Skeletal muscle tissue (tissue), 5 donors: ENCODE data around the gene OR11H6. TPM values are rescaled to one million over a fixed set of nuclear protein-coding genes. Genes with fewer than 3 reads are reported as not detected.
"Not testable (repeated sequence)": the region's sequence is repeated elsewhere in the genome, so short reads cannot be mapped to it uniquely, and the experiment has no call there.

Experiments
- H3K27ac ChIP-seq: one replicate; pipeline ENCODE4 v1.7.0; 2013; ENCODE audit warnings: mild to moderate bottlenecking, low read depth, low read length, inconsistent platforms
- H3K27me3 ChIP-seq, 3 donors: one replicate each; pipeline ENCODE4 v1.7.0; 2013; ENCODE audit warnings: low read length in 3 of 3; ENCODE audit not compliant: control insufficient read depth in 3 of 3, insufficient read depth in 3 of 3
- H3K36me3 ChIP-seq, 3 donors: one replicate each; pipeline ENCODE4 v1.7.0; 2013; ENCODE audit warnings: low read length in 3 of 3; ENCODE audit not compliant: control insufficient read depth in 3 of 3, insufficient read depth in 3 of 3
- H3K4me1 ChIP-seq, 3 donors: one replicate each; pipeline ENCODE4 v1.7.0; 2013; ENCODE audit warnings: low read length in 3 of 3, mild to moderate bottlenecking in 3 of 3; ENCODE audit not compliant: control insufficient read depth in 3 of 3, insufficient read depth in 3 of 3
- H3K4me3 ChIP-seq, 3 donors: one replicate each; pipeline ENCODE4 v1.7.0; 2013; ENCODE audit warnings: low read length in 3 of 3
- H3K9ac ChIP-seq, 3 donors: one replicate each; pipeline ENCODE4 v1.7.0; 2013; ENCODE audit warnings: low read length in 3 of 3, mild to moderate bottlenecking in 3 of 3, moderate library complexity in 2 of 3, low read depth in 1 of 3
- H3K9me3 ChIP-seq, 3 donors: one replicate each; pipeline ENCODE4 v1.7.0; 2013; ENCODE audit warnings: low read length in 3 of 3; ENCODE audit not compliant: control insufficient read depth in 3 of 3
- small RNA-seq: library from RNA; depleted of rRNA; stranded (forward); fragments of <200 nt; gene quantifications from one replicate; pipeline ENCODE3, GENCODE V24; 2014
- total RNA-seq: library from RNA; depleted of rRNA; stranded (reverse); fragments of >200 nt; gene quantifications from one replicate; pipeline ENCODE4 v1.2.3, GENCODE V29; 2014
- donor health status: Osteomylitis.

Gene OR11H6
- total RNA-seq, 1 donor from 2014 or later: not detected

DNA sequence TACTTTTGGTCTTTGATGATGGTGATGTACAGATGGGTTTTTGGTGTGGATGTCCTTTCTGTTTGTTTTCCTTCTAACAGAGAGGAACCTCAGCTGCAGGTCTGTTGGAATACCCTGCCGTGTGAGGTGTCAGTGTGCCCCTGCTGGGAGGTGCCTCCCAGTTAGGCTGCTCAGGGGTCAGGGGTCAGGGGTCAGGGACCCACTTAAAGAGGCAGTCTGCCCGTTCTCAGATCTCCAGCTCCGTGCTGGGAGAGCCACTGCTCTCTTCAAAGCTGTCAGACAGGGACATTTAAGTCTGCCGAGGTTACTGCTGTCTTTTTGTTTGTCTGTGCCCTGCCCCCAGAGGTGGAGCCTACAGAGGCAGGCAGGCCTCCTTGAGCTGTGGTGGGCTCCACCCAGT, 11.9 kb downstream of the OR11H6 start:
- H3K27ac ChIP-seq, H3K9ac ChIP-seq, H3K9me3 ChIP-seq, H3K27me3 ChIP-seq, H3K4me3 ChIP-seq, H3K36me3 ChIP-seq, H3K4me1 ChIP-seq: not testable (repeated sequence)

DNA sequence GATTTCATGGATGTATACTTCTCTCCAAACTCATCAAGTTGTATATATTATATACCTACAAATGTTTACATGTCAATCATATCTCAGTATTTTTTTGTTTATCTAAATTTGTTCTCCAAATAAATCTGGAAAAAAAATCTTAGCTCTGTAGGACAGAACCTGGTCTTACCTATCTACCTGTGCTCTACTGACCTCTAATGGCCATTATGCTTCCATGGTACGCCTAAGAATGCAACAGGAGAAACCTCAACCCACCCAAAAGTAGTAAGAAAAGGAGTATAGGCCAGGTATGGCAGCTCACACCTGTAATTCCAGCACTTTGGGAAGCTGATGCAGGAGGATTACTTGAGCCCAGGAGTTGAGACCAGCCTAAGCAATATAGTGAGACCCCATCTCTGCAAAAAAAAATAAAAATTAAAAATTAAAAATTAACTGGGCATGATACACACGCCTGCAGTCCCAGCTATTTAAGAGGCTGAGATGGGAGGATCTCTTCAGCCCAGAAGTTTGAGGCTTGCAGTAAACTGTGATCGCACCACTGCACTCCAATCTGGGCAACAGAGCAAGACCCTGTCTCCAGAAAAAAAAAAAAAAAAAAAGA, 24.2 kb downstream of the OR11H6 start:
- Histone ChIP-seq H3K9ac (no peak overlapping the region), H3K9me3 (peaks cover 0 to 9% (median 0%) of the 10 kb centered on the region in 3 donors), H3K27me3 (no peaks in the 10 kb centered on the region), H3K4me3 (no peak overlapping the region), H3K4me1 (no peaks in the 10 kb centered on the region), H3K36me3 (no peaks in the 10 kb centered on the region), H3K27ac (no peak overlapping the region)

DNA sequence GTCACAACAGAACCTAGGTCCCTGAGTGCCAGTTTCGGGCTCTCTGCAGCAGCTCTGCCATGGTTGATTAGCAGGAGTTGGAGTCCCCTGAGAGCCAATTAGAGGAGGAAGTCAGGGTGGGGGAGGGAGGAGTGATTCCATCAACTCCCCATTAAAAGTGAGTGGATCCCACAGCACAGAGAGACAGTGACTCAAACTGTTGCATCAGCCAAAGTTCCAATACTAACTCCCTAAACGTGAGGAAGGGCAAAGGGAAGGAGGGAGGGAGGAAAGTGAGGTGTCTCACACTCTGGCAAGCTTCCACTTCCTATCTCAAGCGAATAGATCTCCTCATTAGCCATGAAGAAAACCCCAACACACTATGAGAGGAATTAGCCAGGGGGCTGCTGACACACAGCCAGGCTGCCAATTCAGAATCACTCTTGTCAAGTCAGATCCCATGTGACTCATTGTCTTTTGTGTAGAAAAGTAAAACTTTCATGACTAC, 39.2 kb downstream of the OR11H6 start:
- Histone ChIP-seq H3K4me1 (no peaks in the 10 kb centered on the region), H3K9me3 (no peaks in the 10 kb centered on the region), H3K36me3 (no peaks in the 10 kb centered on the region), H3K9ac (no peak overlapping the region), H3K27me3 (no peaks in the 10 kb centered on the region), H3K27ac (no peak overlapping the region), H3K4me3 (no peak overlapping the region)

DNA sequence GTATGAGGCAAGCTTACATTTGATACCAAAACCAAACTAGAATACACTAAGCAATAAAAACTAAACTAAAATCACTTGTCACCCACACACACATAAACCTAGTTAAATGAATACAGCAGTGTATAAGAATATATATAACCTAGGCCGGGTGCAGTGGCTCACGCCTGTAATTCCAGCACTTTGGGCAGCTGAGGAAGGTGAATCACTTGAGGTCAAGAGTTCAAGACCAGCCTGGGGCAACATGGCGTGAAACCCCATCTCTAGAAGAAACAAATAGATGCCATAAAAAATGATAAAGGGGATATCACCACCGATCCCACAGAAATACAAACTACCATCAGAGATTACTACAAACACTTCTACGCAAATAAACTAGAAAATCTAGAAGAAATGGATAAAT, 40.9 kb downstream of the OR11H6 start:
- H3K27ac ChIP-seq, H3K36me3 ChIP-seq, H3K9me3 ChIP-seq, H3K4me1 ChIP-seq, H3K4me3 ChIP-seq, H3K27me3 ChIP-seq, H3K9ac ChIP-seq: not testable (repeated sequence)

DNA sequence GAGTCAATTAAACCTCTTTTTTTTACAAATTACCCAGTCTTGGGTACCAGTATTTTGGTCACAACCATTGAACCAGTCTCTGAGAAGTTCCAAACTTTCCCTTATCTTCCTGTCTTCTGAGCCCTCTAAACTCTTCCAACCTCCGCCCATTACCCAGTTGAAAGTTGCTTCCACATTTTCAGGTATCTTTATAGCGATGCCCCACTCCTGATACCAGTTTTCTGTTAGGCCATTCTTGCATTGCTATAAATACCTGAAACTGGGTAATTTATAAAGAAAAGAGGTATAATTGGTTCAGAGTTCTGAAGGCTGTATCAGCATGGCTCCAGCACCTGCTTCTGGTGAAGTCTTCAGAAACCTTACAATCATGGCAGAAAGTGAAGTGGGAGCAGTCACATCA, 50.6 kb downstream of the OR11H6 start:
- Histone ChIP-seq H3K9me3 (no peaks in the 10 kb centered on the region), H3K9ac (no peak overlapping the region), H3K4me1 (no peaks in the 10 kb centered on the region), H3K4me3 (no peak overlapping the region), H3K27ac (no peak overlapping the region), H3K36me3 (peaks cover 0 to 6% (median 0%) of the 10 kb centered on the region in 3 donors), H3K27me3 (no peaks in the 10 kb centered on the region)

Small RNAs within 50 kb of the gene (small RNA-seq; reads per million reads assigned to genes)
- not detected for gene GTF2IP22

Other genes with a start within 250 kb of the OR11H6 start
- not detected for gene OR4K15, start 248.1 kb upstream of the OR11H6 start, total RNA-seq
- gene OR4Q2, start 221.5 kb upstream of the OR11H6 start, total RNA-seq: not detected
- gene OR4K14, start 204.4 kb upstream of the OR11H6 start, total RNA-seq: not detected
- not detected for gene OR4K13, start 187.7 kb upstream of the OR11H6 start, total RNA-seq
- gene OR4L1, start 163.7 kb upstream of the OR11H6 start, total RNA-seq: not detected
- gene OR4K17, start 113.0 kb upstream of the OR11H6 start, total RNA-seq: not detected
- not detected for gene OR4N5, start 84.9 kb upstream of the OR11H6 start, total RNA-seq
- not detected for gene OR11G2, start 32.8 kb upstream of the OR11H6 start, total RNA-seq
- gene OR11H7, start 5.3 kb downstream of the OR11H6 start, total RNA-seq: not detected
- gene OR11H4, start 15.6 kb downstream of the OR11H6 start, total RNA-seq: not detected
- 16.7 TPM for gene TTC5, start 82.2 kb downstream of the OR11H6 start, total RNA-seq
- gene CCNB1IP1, start 109.6 kb downstream of the OR11H6 start, total RNA-seq: 57.4 TPM
- 8.4 TPM for gene PARP2, start 119.9 kb downstream of the OR11H6 start, total RNA-seq
- 10.4 TPM for gene TEP1, start 189.8 kb downstream of the OR11H6 start, total RNA-seq
- 2.1 TPM for gene KLHL33, start 212.5 kb downstream of the OR11H6 start, total RNA-seq
- 26.6 TPM for gene OSGEP, start 231.1 kb downstream of the OR11H6 start, total RNA-seq
- gene APEX1, start 231.5 kb downstream of the OR11H6 start, total RNA-seq: 64.2 TPM
- 13.0 TPM for gene PIP4P1, start 237.7 kb downstream of the OR11H6 start, total RNA-seq
- gene PNP, start 245.7 kb downstream of the OR11H6 start, total RNA-seq: 13.6 TPM